Measurements from ENCODE around the gene UBB.
A peak's percentile ranks its signal among the peaks of the same experiment; 100 is the strongest.

The UBB gene

GRCh38 chr17:16380640-16381495 lies at the start of gene UBB:
Gene UBB, plus strand, starts transcription at chr17:16381091. Its CDS starts 817 bp downstream, at chr17:16381908.
- H3K27me3 ChIP-seq: no peaks in the 10 kb centered on the region
- peaks cover 44% of the 10 kb centered on the region for H3K4me1 ChIP-seq
- H3K4me2 ChIP-seq: peak within 1 kb of the TSS; percentile 88
- TF ChIP-seq Cebpa-rat (IDR thresholded peaks at IDR 0.05): peak; percentile 93
- H3K4me3 ChIP-seq: peak within 1 kb of the TSS; percentile 84
- peaks cover 40% of the 10 kb centered on the region for H4K20me1 ChIP-seq
- H3K27ac ChIP-seq: peak within 1 kb of the TSS; percentile 100
- peaks cover 29% of the 10 kb centered on the region for H3K36me3 ChIP-seq
- H3K9me3 ChIP-seq: no peaks in the 10 kb centered on the region
- peak within 1 kb of the TSS; percentile 97 for H3K9ac ChIP-seq

- Histone ChIP-seq H3K4me2 (no peak overlapping the region), H4K20me1 (no peaks in the 10 kb centered on the region), H3K9ac (no peak overlapping the region), H3K27ac (no peak overlapping the region), H3K27me3 (0 out of 2 replicates have a peak, but pooled peaks cover 2% of the 10 kb centered on the region), H3K9me3 (no peaks in the 10 kb centered on the region), H3K4me1 (no peaks in the 10 kb centered on the region), H3K4me3 (no peak overlapping the region), H3K36me3 (peaks cover 11% of the 10 kb centered on the region)
- TF ChIP-seq Cebpa-rat (IDR thresholded peaks at IDR 0.05): no peak
Measured at GRCh38 chr17:16338391-16338790, 42.5 kb upstream of the UBB start.

GRCh38 chr17:16339402-16339801 lies 41.5 kb upstream of the UBB start:
- no peak for TF ChIP-seq Cebpa-rat (IDR thresholded peaks at IDR 0.05)
- Histone ChIP-seq H3K4me2 (no peak overlapping the region), H3K27ac (no peak overlapping the region), H3K4me1 (no peaks in the 10 kb centered on the region), H3K4me3 (no peak overlapping the region), H3K27me3 (0 out of 2 replicates have a peak, but pooled peaks cover 2% of the 10 kb centered on the region), H4K20me1 (no peaks in the 10 kb centered on the region), H3K36me3 (peaks cover 19% of the 10 kb centered on the region), H3K9ac (no peak overlapping the region), H3K9me3 (no peaks in the 10 kb centered on the region)

GRCh38 chr17:16339959-16340358 lies 40.9 kb upstream of the UBB start:
- H3K4me1 ChIP-seq: no peaks in the 10 kb centered on the region
- no peak overlapping the region for H3K9ac ChIP-seq
- no peak overlapping the region for H3K4me3 ChIP-seq
- H3K27ac ChIP-seq: no peak overlapping the region
- TF ChIP-seq Cebpa-rat (IDR thresholded peaks at IDR 0.05): no peak
- H3K9me3 ChIP-seq: no peaks in the 10 kb centered on the region
- peaks cover 19% of the 10 kb centered on the region for H3K36me3 ChIP-seq
- H3K4me2 ChIP-seq: no peak overlapping the region
- 0 out of 2 replicates have a peak, but pooled peaks cover 2% of the 10 kb centered on the region for H3K27me3 ChIP-seq
- no peaks in the 10 kb centered on the region for H4K20me1 ChIP-seq

- Histone ChIP-seq H3K9ac (no peak overlapping the region), H4K20me1 (no peaks in the 10 kb centered on the region), H3K9me3 (no peaks in the 10 kb centered on the region), H3K27ac (no peak overlapping the region), H3K4me2 (no peak overlapping the region), H3K4me3 (no peak overlapping the region), H3K4me1 (no peaks in the 10 kb centered on the region), H3K36me3 (peaks cover 19% of the 10 kb centered on the region), H3K27me3 (0 out of 2 replicates have a peak, but pooled peaks cover 2% of the 10 kb centered on the region)
- TF ChIP-seq Cebpa-rat (IDR thresholded peaks at IDR 0.05): no peak
Measured at GRCh38 chr17:16342979-16343378, 37.9 kb upstream of the UBB start.

- Histone ChIP-seq H3K27ac (no peak overlapping the region), H4K20me1 (no peaks in the 10 kb centered on the region), H3K4me3 (no peak overlapping the region), H3K4me1 (no peaks in the 10 kb centered on the region), H3K9me3 (no peaks in the 10 kb centered on the region), H3K9ac (no peak overlapping the region), H3K36me3 (peaks cover 22% of the 10 kb centered on the region), H3K27me3 (0 out of 2 replicates have a peak, but pooled peaks cover 2% of the 10 kb centered on the region), H3K4me2 (no peak overlapping the region)
- no peak for TF ChIP-seq Cebpa-rat (IDR thresholded peaks at IDR 0.05)
Measured at GRCh38 chr17:16343569-16343968, 37.3 kb upstream of the UBB start.

GRCh38 chr17:16345565-16345964 lies 35.3 kb upstream of the UBB start:
- no peaks in the 10 kb centered on the region; the same call in 1 of the 2 replicates for H4K20me1 ChIP-seq
- peaks cover 4% of the 10 kb centered on the region; the same call in 1 of the 2 replicates for H3K27me3 ChIP-seq
- no peaks in the 10 kb centered on the region for H3K4me1 ChIP-seq
- peaks cover 30% of the 10 kb centered on the region for H3K36me3 ChIP-seq
- H3K27ac ChIP-seq: no peak overlapping the region
- no peak overlapping the region for H3K4me2 ChIP-seq
- no peak overlapping the region for H3K9ac ChIP-seq
- H3K4me3 ChIP-seq: no peak overlapping the region
- no peaks in the 10 kb centered on the region for H3K9me3 ChIP-seq
- TF ChIP-seq Cebpa-rat (IDR thresholded peaks at IDR 0.05): no peak

- Histone ChIP-seq H3K27ac (no peak overlapping the region), H3K27me3 (peaks cover 16% of the 10 kb centered on the region), H3K36me3 (peaks cover 30% of the 10 kb centered on the region), H3K9me3 (no peaks in the 10 kb centered on the region), H3K9ac (no peak overlapping the region), H4K20me1 (peaks cover 3% of the 10 kb centered on the region; the same call in 1 of the 2 replicates), H3K4me2 (no peak overlapping the region), H3K4me3 (no peak overlapping the region), H3K4me1 (no peaks in the 10 kb centered on the region)
- no peak for TF ChIP-seq Cebpa-rat (IDR thresholded peaks at IDR 0.05)
Measured at GRCh38 chr17:16346721-16347271, 34.1 kb upstream of the UBB start.

- TF ChIP-seq Cebpa-rat (IDR thresholded peaks at IDR 0.05): no peak
- Histone ChIP-seq H3K4me2 (no peak overlapping the region), H3K36me3 (peaks cover 18% of the 10 kb centered on the region)
Measured at GRCh38 chr17:16348586-16348985, 32.3 kb upstream of the UBB start.

GRCh38 chr17:16349431-16349830 lies 31.5 kb upstream of the UBB start:
- H3K4me3 ChIP-seq: no peak overlapping the region
- peaks cover 16% of the 10 kb centered on the region for H3K9me3 ChIP-seq
- H3K27me3 ChIP-seq: peaks cover 42% of the 10 kb centered on the region
- no peak overlapping the region for H3K9ac ChIP-seq
- no peak overlapping the region for H3K4me2 ChIP-seq
- H3K4me1 ChIP-seq: peaks cover 9% of the 10 kb centered on the region; the same call in 1 of the 2 replicates
- TF ChIP-seq Cebpa-rat (IDR thresholded peaks at IDR 0.05): no peak
- no peak overlapping the region for H3K27ac ChIP-seq
- peaks cover 11% of the 10 kb centered on the region for H3K36me3 ChIP-seq
- H4K20me1 ChIP-seq: peaks cover 17% of the 10 kb centered on the region; the same call in 1 of the 2 replicates

More at GRCh38 chr17:16348586-16348985, 32.3 kb upstream of the UBB start:
- H3K27ac ChIP-seq: no peak overlapping the region
- H4K20me1 ChIP-seq: peaks cover 17% of the 10 kb centered on the region; the same call in 1 of the 2 replicates
- no peak overlapping the region for H3K9ac ChIP-seq
- H3K27me3 ChIP-seq: peaks cover 34% of the 10 kb centered on the region
- H3K9me3 ChIP-seq: peaks cover 7% of the 10 kb centered on the region
- H3K4me3 ChIP-seq: no peak overlapping the region
- peaks cover 9% of the 10 kb centered on the region; the same call in 1 of the 2 replicates for H3K4me1 ChIP-seq

Measured in BLaER1 (cell line).